ENCODE measurements around the gene RPUSD4. TPM values are rescaled to one million over a fixed set of nuclear protein-coding genes. Genes with fewer than 3 reads are reported as not detected.

RPUSD4 gene, protein sequence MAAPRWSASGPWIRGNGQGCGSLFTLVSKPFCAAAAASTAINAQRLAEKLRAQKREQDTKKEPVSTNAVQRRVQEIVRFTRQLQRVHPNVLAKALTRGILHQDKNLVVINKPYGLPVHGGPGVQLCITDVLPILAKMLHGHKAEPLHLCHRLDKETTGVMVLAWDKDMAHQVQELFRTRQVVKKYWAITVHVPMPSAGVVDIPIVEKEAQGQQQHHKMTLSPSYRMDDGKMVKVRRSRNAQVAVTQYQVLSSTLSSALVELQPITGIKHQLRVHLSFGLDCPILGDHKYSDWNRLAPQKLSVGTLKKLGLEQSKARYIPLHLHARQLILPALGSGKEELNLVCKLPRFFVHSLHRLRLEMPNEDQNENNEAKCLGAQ
- total RNA-seq (2021): 25.1 and 26.0 TPM in 2 replicates
- percentile 78 among the genes with signal in this experiment for Bru-seq, nascent RNA
- percentile 83 among the genes with signal in this experiment for BruChase-seq, experiment 1, labeled RNA remaining after a 2-hour chase
- percentile 85 among the genes with signal in this experiment for BruChase-seq, experiment 2, labeled RNA remaining after a 6-hour chase
- long read RNA-seq, transcript RPUSD4-201 (7 exons, 2,512 nt): major isoform, 31 of 36 reads
- long read RNA-seq, partial matches to known transcripts: 0 of 36 reads
- long read RNA-seq, other reads (novel, unspliced or antisense): 3 of 36 reads

DNA sequence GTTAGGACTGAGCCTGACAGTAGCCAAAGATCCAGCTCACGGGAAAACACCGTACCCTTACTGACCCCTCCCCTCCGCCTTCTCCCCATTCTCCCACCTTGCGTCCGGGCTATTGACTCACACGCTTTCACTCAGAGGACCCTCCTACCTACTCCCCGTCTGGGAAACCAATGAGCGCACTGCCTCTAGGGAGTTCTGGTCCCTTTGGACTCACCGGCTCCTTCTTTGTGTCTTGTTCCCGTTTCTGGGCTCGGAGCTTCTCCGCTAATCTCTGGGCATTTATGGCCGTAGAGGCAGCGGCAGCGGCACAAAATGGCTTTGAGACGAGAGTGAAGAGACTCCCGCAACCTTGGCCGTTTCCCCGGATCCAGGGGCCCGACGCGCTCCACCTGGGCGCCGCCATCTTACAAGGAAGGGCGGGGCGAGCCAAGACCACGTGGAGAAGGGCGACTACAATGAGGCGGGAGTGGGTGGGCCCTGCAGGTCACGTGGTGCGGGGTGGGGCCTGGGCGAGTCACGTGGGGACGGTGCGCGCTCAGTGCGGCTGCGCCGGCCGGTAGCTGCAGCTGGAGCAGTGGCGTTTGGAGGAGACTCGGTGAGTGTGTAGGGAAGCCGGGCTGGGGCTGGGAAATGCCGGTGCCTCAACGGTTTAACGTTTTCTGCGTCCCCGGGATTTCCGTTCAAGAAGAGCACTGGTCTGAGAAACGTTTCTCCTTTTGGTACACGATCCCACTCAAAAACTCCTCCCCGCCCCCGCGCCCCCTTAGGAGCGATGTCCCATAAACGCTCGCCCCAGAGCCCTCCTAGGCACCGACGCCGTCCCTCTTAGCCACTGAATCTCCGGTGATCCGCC is at the start of gene RPUSD4, which contains the start of gene FAM118B:
Gene RPUSD4, minus strand, starts transcription at position 415 of the 853 bp plus-strand sequence. Its CDS starts 12 bp downstream, at position 403.
Gene FAM118B, plus strand, starts transcription at position 547 of the 853 bp plus-strand sequence. CDS start 23,220 bp downstream, outside the sequence.
- H3K27me3 ChIP-seq (ENCODE audit: insufficient read depth, low read depth): no peaks in the 10 kb centered on the region
- peak within 1 kb of the TSS; percentile 43 for H3K27ac ChIP-seq
- ChIA-PET CTCF (interaction anchor here (0.6 kb wide), 1 partner anchor 150 kb away, joined by 3 read pairs; no protein-coding TSS in a partner anchor), POLR2A (ENCODE audit: unreplicated experiment) (interaction anchor here (0.5 to 0.6 kb wide), 4 partner anchors 20 to 624 kb away, joined by 3 to 8 read pairs (median 4); no protein-coding TSS in a partner anchor)
- H2AFZ ChIP-seq: peak within 1 kb of the TSS; percentile 90
- H3K9me2 ChIP-seq (ENCODE audit: insufficient read depth): no peaks in the 10 kb centered on the region
- H3F3A ChIP-seq (ENCODE audit: insufficient read depth, low read depth): peaks cover 4% of the 10 kb centered on the region; the same call in 1 of the 2 replicates
- H3K9me3 ChIP-seq (ENCODE audit: insufficient read depth, low read depth): no peaks in the 10 kb centered on the region; the same call in 1 of the 2 replicates
- no TSS peak for BruUV-seq (replicated peaks)
- H3K4me1 ChIP-seq (replicated peaks; ENCODE audit: insufficient read depth): peaks cover 18% of the 10 kb centered on the region
- H3K79me2 ChIP-seq (ENCODE audit: low read depth): peaks cover 35% of the 10 kb centered on the region
- TF ChIP-seq EZH2 (IDR thresholded peaks at IDR 0.05; ENCODE audit: low read depth): no peak
- TF ChIP-seq, protein P1, sequence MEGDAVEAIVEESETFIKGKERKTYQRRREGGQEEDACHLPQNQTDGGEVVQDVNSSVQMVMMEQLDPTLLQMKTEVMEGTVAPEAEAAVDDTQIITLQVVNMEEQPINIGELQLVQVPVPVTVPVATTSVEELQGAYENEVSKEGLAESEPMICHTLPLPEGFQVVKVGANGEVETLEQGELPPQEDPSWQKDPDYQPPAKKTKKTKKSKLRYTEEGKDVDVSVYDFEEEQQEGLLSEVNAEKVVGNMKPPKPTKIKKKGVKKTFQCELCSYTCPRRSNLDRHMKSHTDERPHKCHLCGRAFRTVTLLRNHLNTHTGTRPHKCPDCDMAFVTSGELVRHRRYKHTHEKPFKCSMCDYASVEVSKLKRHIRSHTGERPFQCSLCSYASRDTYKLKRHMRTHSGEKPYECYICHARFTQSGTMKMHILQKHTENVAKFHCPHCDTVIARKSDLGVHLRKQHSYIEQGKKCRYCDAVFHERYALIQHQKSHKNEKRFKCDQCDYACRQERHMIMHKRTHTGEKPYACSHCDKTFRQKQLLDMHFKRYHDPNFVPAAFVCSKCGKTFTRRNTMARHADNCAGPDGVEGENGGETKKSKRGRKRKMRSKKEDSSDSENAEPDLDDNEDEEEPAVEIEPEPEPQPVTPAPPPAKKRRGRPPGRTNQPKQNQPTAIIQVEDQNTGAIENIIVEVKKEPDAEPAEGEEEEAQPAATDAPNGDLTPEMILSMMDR (conservative IDR thresholded peaks at IDR 0.05): no peak
- 0 out of 2 replicates have a peak, but pooled peaks cover 14% of the 10 kb centered on the region for H3K36me3 ChIP-seq (ENCODE audit: low read depth)
- H3K4me2 ChIP-seq: peak within 1 kb of the TSS; percentile 94
- peak; percentile 87 to 98 for DNase-seq
- H3K4me3 ChIP-seq: peak within 1 kb of the TSS; percentile 72
- intact Hi-C loops (cut with micrococcal nuclease; ENCODE audit: unreplicated experiment): loop anchor here (1.0 kb wide), 2 partner anchors 57 to 93 kb away; partner anchors contain the start of genes DCPS and SRPRA
- no peaks in the 10 kb centered on the region; the same call in 1 of the 2 replicates for H4K20me1 ChIP-seq (ENCODE audit: insufficient read depth)

DNA sequence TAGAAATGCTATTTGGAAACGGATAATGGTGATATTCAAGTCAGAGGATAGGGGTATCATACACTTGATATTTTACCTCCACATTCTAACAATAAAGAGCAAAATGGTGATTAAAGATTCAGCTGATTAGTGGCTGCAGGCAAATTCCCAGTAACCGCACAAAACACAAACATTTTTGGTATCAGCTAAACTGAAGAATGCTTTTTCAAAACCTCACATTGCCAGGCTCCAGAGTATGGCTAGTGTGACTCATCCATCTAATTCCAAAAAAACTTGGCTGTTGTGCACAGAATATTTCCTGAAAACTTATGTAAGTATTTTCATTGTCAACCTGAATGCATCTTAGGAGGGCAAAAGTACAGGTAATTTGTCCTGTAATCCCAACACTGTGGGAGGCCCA is 46.3 kb upstream of the RPUSD4 start:
- H3K79me2 ChIP-seq (ENCODE audit: low read depth): no peaks in the 10 kb centered on the region
- TF ChIP-seq, protein P1 (conservative IDR thresholded peaks at IDR 0.05): no peak
- no peak for TF ChIP-seq EZH2 (IDR thresholded peaks at IDR 0.05; ENCODE audit: low read depth)
- DNase-seq: peak in 1 of 2 experiments; percentile 34
- H3K9me3 ChIP-seq (ENCODE audit: insufficient read depth, low read depth): no peaks in the 10 kb centered on the region
- H3K27me3 ChIP-seq (ENCODE audit: insufficient read depth, low read depth): no peaks in the 10 kb centered on the region
- no peak overlapping the region for H3K4me2 ChIP-seq
- ChIA-PET POLR2A (ENCODE audit: unreplicated experiment) (no interaction called here), CTCF (interaction anchor here (0.6 kb wide), 1 partner anchor 462 kb away, joined by 3 read pairs; no protein-coding TSS in a partner anchor)
- no TSS peak for BruUV-seq (replicated peaks)
- H2AFZ ChIP-seq: no peak overlapping the region
- peaks cover 8% of the 10 kb centered on the region; the same call in 1 of the 2 replicates for H4K20me1 ChIP-seq (ENCODE audit: insufficient read depth)
- intact Hi-C loops (cut with micrococcal nuclease; ENCODE audit: unreplicated experiment): no loop called here
- no peaks in the 10 kb centered on the region for H3K4me1 ChIP-seq (replicated peaks; ENCODE audit: insufficient read depth)
- no peaks in the 10 kb centered on the region for H3K36me3 ChIP-seq (ENCODE audit: low read depth)
- H3K27ac ChIP-seq: no peak overlapping the region
- H3F3A ChIP-seq (ENCODE audit: insufficient read depth, low read depth): peaks cover 26% of the 10 kb centered on the region
- H3K4me3 ChIP-seq: no peak overlapping the region
- no peaks in the 10 kb centered on the region for H3K9me2 ChIP-seq (ENCODE audit: insufficient read depth)

Measured in PC-9 (cell line).